ENCODE data around the gene PHF2.

- TF ChIP-seq NRF1 (IDR thresholded peaks at IDR 0.05; ENCODE audit: low read depth, low read length), result no peak
- TF ChIP-seq ZBTB33 (IDR thresholded peaks at IDR 0.05; ENCODE audit: borderline replicate concordance, low read depth), result no peak
- TF ChIP-seq REST (IDR thresholded peaks at IDR 0.05; ENCODE audit: low read depth, low read length), result no peak
- no peak for TF ChIP-seq CTCF (IDR thresholded peaks at IDR 0.05)
- no peak for TF ChIP-seq TAF1 (IDR thresholded peaks at IDR 0.05; ENCODE audit: borderline replicate concordance, low read depth, low read length)
- no peak for TF ChIP-seq MAX (IDR thresholded peaks at IDR 0.05; ENCODE audit: low read depth)
- TF ChIP-seq SIN3A (IDR thresholded peaks at IDR 0.05; ENCODE audit: borderline replicate concordance, low read depth, low read length), result no peak
- TF ChIP-seq POLR2AphosphoS5 (IDR thresholded peaks at IDR 0.05; ENCODE audit: low read depth, low read length), result no peak
- no peak for TF ChIP-seq RCOR1 (IDR thresholded peaks at IDR 0.05; ENCODE audit: low read length)
- TF ChIP-seq RFX5 (IDR thresholded peaks at IDR 0.05; ENCODE audit: low read length), result no peak
Observed at GRCh38 chr9:93586290-93587057, 10.1 kb downstream of the PHF2 start.

Data from SK-N-SH (cell line).